ENCODE results near the gene ASMT. TPM values are rescaled to one million over a fixed set of nuclear protein-coding genes. Genes with fewer than 3 reads are reported as not detected.
"Not testable (repeated sequence)": the region's sequence is repeated elsewhere in the genome, so short reads cannot be mapped to it uniquely, and the experiment has no call there.

ASMT gene, protein sequence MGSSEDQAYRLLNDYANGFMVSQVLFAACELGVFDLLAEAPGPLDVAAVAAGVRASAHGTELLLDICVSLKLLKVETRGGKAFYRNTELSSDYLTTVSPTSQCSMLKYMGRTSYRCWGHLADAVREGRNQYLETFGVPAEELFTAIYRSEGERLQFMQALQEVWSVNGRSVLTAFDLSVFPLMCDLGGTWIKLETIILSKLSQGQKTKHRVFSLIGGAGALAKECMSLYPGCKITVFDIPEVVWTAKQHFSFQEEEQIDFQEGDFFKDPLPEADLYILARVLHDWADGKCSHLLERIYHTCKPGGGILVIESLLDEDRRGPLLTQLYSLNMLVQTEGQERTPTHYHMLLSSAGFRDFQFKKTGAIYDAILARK
- total RNA-seq = 0.22 TPM
- not detected for polyA plus RNA-seq (ENCODE audit: insufficient read depth, low read depth, low replicate concordance)
- long read RNA-seq, donor 1 = 0 reads
- long read RNA-seq, donor 2 = 0 reads
- long read RNA-seq, donor 3 = 0 reads
- long read RNA-seq, donor 4 = 0 reads
- long read RNA-seq, donor 5 = 0 reads
- long read RNA-seq, donor 6 = 0 reads
- long read RNA-seq, donor 7 = 0 reads
- long read RNA-seq, donor 8 = 0 reads
- long read RNA-seq, donor 9 = 0 reads
- long read RNA-seq, donor 10 = 0 reads

GRCh38 chrX:1614927-1615326 is at the start of gene ASMT:
TSS of gene ASMT (plus strand) at chrX:1615059. CDS start at chrX:1615200, 141 bp downstream.
- H3K9ac ChIP-seq (ENCODE audit: low read length in 3 of 3) = no peak within 1 kb of the TSS
- FAIRE-seq (no peak), DNase-seq (no peak)
- H3K9me3 ChIP-seq (ENCODE audit: control insufficient read depth in 2 of 3, insufficient read depth in 1 of 3, low read length in 3 of 3) = no peaks in the 10 kb centered on the region
- no peak within 1 kb of the TSS for H3K27ac ChIP-seq (ENCODE audit: low read depth in 2 of 2, low read length in 2 of 2)
- intact Hi-C loops (cut with DNase I) = no loop called here
- H3K27me3 ChIP-seq (ENCODE audit: control insufficient read depth, insufficient read depth, low read length) = no peaks in the 10 kb centered on the region
- no peak for TF ChIP-seq CTCF (IDR thresholded peaks at IDR 0.05; ENCODE audit: borderline replicate concordance, extremely low read depth, insufficient read depth)
- H3K4me3 ChIP-seq (ENCODE audit: low read length in 3 of 3) = no peak within 1 kb of the TSS
- no peaks in the 10 kb centered on the region for H3K4me1 ChIP-seq (ENCODE audit: control insufficient read depth in 2 of 3, insufficient read depth in 2 of 3, low read depth in 1 of 3, low read length in 3 of 3)
- H3K36me3 ChIP-seq (ENCODE audit: control insufficient read depth in 2 of 3, insufficient read depth in 3 of 3, low read length in 3 of 3) = no peaks in the 10 kb centered on the region

GRCh38 chrX:1574181-1574580 is 40.7 kb upstream of the ASMT start:
- intact Hi-C loops (cut with DNase I) = not testable (repeated sequence)

GRCh38 chrX:1576201-1576992 is 38.5 kb upstream of the ASMT start:
- Histone ChIP-seq H3K36me3 (ENCODE audit: control insufficient read depth in 2 of 3, insufficient read depth in 3 of 3, low read length in 3 of 3) (no peaks in the 10 kb centered on the region), H3K4me1 (ENCODE audit: control insufficient read depth in 2 of 3, insufficient read depth in 2 of 3, low read depth in 1 of 3, low read length in 3 of 3) (no peaks in the 10 kb centered on the region), H3K27me3 (ENCODE audit: control insufficient read depth, insufficient read depth, low read length) (no peaks in the 10 kb centered on the region), H3K27ac (ENCODE audit: low read depth in 2 of 2, low read length in 2 of 2) (no peak overlapping the region), H3K9me3 (ENCODE audit: control insufficient read depth in 2 of 3, insufficient read depth in 1 of 3, low read length in 3 of 3) (no peaks in the 10 kb centered on the region), H3K9ac (ENCODE audit: low read length in 3 of 3) (no peak overlapping the region), H3K4me3 (ENCODE audit: low read length in 3 of 3) (no peak overlapping the region)
- FAIRE-seq = no peak
- DNase-seq = no peak
- intact Hi-C loops (cut with DNase I) = no loop called here
- TF ChIP-seq CTCF (IDR thresholded peaks at IDR 0.05; ENCODE audit: borderline replicate concordance, extremely low read depth, insufficient read depth) = no peak

More at GRCh38 chrX:1574181-1574580, 40.7 kb upstream of the ASMT start:
- not testable (repeated sequence) for H3K27me3 ChIP-seq (ENCODE audit: control insufficient read depth, insufficient read depth, low read length); H3K36me3 ChIP-seq (ENCODE audit: control insufficient read depth in 2 of 3, insufficient read depth in 3 of 3, low read length in 3 of 3); H3K4me1 ChIP-seq (ENCODE audit: control insufficient read depth in 2 of 3, insufficient read depth in 2 of 3, low read depth in 1 of 3, low read length in 3 of 3); H3K9ac ChIP-seq (ENCODE audit: low read length in 3 of 3); H3K27ac ChIP-seq (ENCODE audit: low read depth in 2 of 2, low read length in 2 of 2); DNase-seq; H3K4me3 ChIP-seq (ENCODE audit: low read length in 3 of 3); FAIRE-seq; H3K9me3 ChIP-seq (ENCODE audit: control insufficient read depth in 2 of 3, insufficient read depth in 1 of 3, low read length in 3 of 3)

GRCh38 chrX:1577845-1578244 is 37.0 kb upstream of the ASMT start:
- Histone ChIP-seq H3K36me3 (ENCODE audit: control insufficient read depth in 2 of 3, insufficient read depth in 3 of 3, low read length in 3 of 3) (no peaks in the 10 kb centered on the region), H3K9me3 (ENCODE audit: control insufficient read depth in 2 of 3, insufficient read depth in 1 of 3, low read length in 3 of 3) (no peaks in the 10 kb centered on the region), H3K4me3 (ENCODE audit: low read length in 3 of 3) (no peak overlapping the region), H3K27ac (ENCODE audit: low read depth in 2 of 2, low read length in 2 of 2) (no peak overlapping the region), H3K4me1 (ENCODE audit: control insufficient read depth in 2 of 3, insufficient read depth in 2 of 3, low read depth in 1 of 3, low read length in 3 of 3) (no peaks in the 10 kb centered on the region), H3K27me3 (ENCODE audit: control insufficient read depth, insufficient read depth, low read length) (no peaks in the 10 kb centered on the region), H3K9ac (ENCODE audit: low read length in 3 of 3) (no peak overlapping the region)
- intact Hi-C loops (cut with DNase I) = no loop called here
- FAIRE-seq (no peak), DNase-seq (no peak)
- TF ChIP-seq CTCF (IDR thresholded peaks at IDR 0.05; ENCODE audit: borderline replicate concordance, extremely low read depth, insufficient read depth) = no peak
